Transverse colon (tissue), 4 donors: ENCODE results near the gene CLDN22. TPM values are rescaled to one million over a fixed set of nuclear protein-coding genes. Genes with fewer than 3 reads are reported as not detected.

ENCODE experiments used
- DNase-seq: peaks from one replicate; pipeline ENCODE4 v3.0.0-alpha.2; 2019
- H3K27ac ChIP-seq, 4 donors: fragments of 200-600 bp; sonication (generic); 2 replicates each; pipeline ENCODE4 v1.5.1; 2016 to 2018; ENCODE audit warnings: inconsistent platforms in 4 of 4
- H3K27me3 ChIP-seq: fragments of 200-600 bp; sonication (generic); 2 replicates; pipeline ENCODE4 v1.5.1; 2017; ENCODE audit warnings: inconsistent platforms
- H3K36me3 ChIP-seq, 4 donors: fragments of 200-600 bp; sonication (generic); 2 replicates each; pipeline ENCODE4 v1.5.1; 2017 to 2019; ENCODE audit warnings: inconsistent platforms in 4 of 4
- H3K4me1 ChIP-seq, 4 donors: fragments of 200-600 bp; sonication (generic); 2 replicates each; pipeline ENCODE4 v1.5.1; 2017 to 2020; ENCODE audit warnings: inconsistent platforms in 4 of 4
- H3K4me3 ChIP-seq, 4 donors: fragments of 200-600 bp; sonication (generic); 1 replicate in 1 of 4; 2 replicates in 3 of 4; pipeline versions ENCODE4 v1.5.1 to v1.6.1; 2017 to 2019; ENCODE audit warnings: inconsistent platforms in 4 of 4
- H3K9me3 ChIP-seq, 2 donors: fragments of 200-600 bp; sonication (generic); 2 replicates each; pipeline ENCODE4 v1.5.1; 2017 to 2019; ENCODE audit warnings: inconsistent platforms in 2 of 2
- EP300 ChIP-seq: sonication (generic); formaldehyde crosslinking; IDR thresholded peaks from one replicate; pipeline ENCODE4 v1.6.1; 2017; ENCODE audit warnings: antibody characterized with exemption, low read depth
- POLR2A ChIP-seq: fragments of 450-650 bp; IDR thresholded peaks from one replicate; pipeline ENCODE4 v1.6.1; 2016; ENCODE audit warnings: antibody characterized with exemption, mild to moderate bottlenecking, moderate library complexity
- POLR2AphosphoS5 ChIP-seq, 3 donors: sonication (generic); formaldehyde crosslinking; IDR thresholded peaks; one replicate each; pipeline ENCODE4 v1.6.1; 2016; ENCODE audit warnings: antibody characterized with exemption in 3 of 3
- WGBS, 2 donors: methylation state at CpG; one replicate each; pipeline ENCODE4 v1.1.5; 2018; ENCODE audit warnings: low coverage in 1 of 2; 5-methylcytosine and 5-hydroxymethylcytosine counted together
- in situ Hi-C, 4 donors: fragments of 200-750 bp; cut with MboI; loops; one replicate each; pipeline versions ENCODE4 v1.15.0 to v1.15.1; 2017; ENCODE audit warnings: low sequenced_read_pairs in 3 of 4, low pct_ligation_motif_present in 1 of 4, low pct_unique_long_range_greater_than_20kb in 1 of 4
- intact Hi-C: fragments of 100-400 bp; cut with DNase I; formaldehyde crosslinking; loops from one replicate; pipeline ENCODE4 v1.15.1; 2023; ENCODE audit warnings: low total_unique reads
- total RNA-seq, 4 donors: library from RNA; depleted of rRNA; stranded (reverse); fragments of >200 nt; gene quantifications; one replicate each; pipeline ENCODE4 v1.1.0, GENCODE V29; 2016
- TF ChIP-seq, protein P1 (sequence below), 5 experiments: fragments of 200-600 bp in 3 of 5; fragments of 450-650 bp in 2 of 5; sonication (generic) in 3 of 5; IDR thresholded peaks; 1 replicate in 2 of 5; 2 replicates in 3 of 5; pipeline ENCODE4 v1.5.1; 2016 to 2017; ENCODE audit warnings: antibody characterized with exemption in 5 of 5, inconsistent platforms in 3 of 5, mild to moderate bottlenecking in 2 of 5, moderate library complexity in 1 of 5

The CLDN22 gene
- not detected for total RNA-seq

DNA sequence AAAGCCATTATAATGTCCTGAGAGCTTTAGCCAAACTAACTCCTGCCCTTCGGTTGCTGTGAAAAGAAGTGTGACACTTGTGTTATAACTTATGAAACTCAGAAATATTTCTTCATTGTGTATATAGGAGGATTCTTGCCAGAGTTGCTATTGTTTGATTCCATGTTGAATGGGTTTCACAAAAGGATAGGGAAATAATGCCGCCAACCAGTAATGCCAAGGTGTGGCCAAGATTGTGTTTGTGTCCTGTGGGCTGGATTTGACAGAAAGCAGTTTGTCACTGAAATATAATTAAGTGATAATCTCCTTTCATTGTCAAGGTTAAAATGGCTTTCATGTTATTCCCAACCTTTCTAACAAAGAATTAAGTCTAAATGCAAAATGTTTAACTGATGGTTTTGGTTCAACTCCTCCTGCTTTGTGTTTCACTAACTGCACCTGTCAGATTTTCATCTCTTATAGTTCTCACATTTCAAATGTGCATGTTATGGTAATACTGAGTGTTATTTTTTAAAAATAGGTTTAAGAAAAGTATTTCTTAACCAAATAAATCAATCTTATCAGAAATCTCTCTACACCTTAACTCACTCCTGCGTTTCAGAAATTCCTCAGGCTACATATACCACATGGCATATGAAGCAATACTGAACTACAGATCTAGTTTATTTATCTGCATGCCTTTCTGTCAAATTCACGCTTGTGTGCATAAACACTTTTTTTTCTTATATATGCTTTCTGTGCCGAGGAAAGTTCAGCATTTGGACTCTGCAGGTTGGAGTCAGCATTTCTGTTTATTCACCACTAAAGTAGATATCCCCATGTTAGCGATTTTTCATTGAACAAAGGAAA lies at the start of gene CLDN22:
CLDN22 (minus strand) TSS at position 66 of the 849 bp plus-strand sequence; CDS start at position 8, 58 bp downstream.
- H3K27ac ChIP-seq, result no peak within 1 kb of the TSS
- no peaks in the 10 kb centered on the region for H3K4me1 ChIP-seq
- 75 to 76% methylated on average over 6 of the region's 6 CpGs for WGBS, 2 donors
- H3K36me3 ChIP-seq, result no peaks in the 10 kb centered on the region
- H3K27me3 ChIP-seq, result no peaks in the 10 kb centered on the region
- intact Hi-C loops (no loop called here), in situ Hi-C loops (no loop called here)
- H3K4me3 ChIP-seq, result no peak within 1 kb of the TSS
- TF ChIP-seq, protein P1, sequence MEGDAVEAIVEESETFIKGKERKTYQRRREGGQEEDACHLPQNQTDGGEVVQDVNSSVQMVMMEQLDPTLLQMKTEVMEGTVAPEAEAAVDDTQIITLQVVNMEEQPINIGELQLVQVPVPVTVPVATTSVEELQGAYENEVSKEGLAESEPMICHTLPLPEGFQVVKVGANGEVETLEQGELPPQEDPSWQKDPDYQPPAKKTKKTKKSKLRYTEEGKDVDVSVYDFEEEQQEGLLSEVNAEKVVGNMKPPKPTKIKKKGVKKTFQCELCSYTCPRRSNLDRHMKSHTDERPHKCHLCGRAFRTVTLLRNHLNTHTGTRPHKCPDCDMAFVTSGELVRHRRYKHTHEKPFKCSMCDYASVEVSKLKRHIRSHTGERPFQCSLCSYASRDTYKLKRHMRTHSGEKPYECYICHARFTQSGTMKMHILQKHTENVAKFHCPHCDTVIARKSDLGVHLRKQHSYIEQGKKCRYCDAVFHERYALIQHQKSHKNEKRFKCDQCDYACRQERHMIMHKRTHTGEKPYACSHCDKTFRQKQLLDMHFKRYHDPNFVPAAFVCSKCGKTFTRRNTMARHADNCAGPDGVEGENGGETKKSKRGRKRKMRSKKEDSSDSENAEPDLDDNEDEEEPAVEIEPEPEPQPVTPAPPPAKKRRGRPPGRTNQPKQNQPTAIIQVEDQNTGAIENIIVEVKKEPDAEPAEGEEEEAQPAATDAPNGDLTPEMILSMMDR (IDR thresholded peaks at IDR 0.05), result no peak
- TF ChIP-seq POLR2AphosphoS5 (IDR thresholded peaks at IDR 0.05) (no peak), EP300 (no peak), POLR2A (no peak)
- no peaks in the 10 kb centered on the region for H3K9me3 ChIP-seq
- no peak for DNase-seq

DNA sequence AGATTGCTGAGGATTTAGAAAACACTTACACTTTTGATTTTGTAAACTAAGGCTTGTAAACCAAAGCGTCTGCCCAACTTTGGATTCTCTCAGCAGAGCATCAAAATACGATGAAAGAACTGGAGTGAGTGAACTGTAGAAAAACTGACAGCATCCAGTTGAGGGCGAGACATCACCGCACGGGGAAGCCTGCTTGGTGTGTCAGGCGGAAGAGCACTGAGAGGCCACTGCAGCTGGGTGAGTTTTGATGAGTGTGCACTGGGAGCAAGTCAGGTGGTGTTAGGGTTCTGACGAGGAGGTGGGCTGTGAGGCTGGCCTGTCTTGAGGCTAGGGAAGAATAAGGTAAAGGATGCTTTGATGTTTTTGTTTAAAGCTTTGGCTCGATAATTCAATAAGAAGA lies 49.0 kb upstream of the CLDN22 start:
- intact Hi-C loops, result no loop called here
- WGBS, 2 donors, result 76 to 86% methylated on average over 6 to 8 of the region's 8 CpGs
- no peak for DNase-seq
- Histone ChIP-seq H3K27me3 (no peaks in the 10 kb centered on the region), H3K36me3 (no peaks in the 10 kb centered on the region), H3K27ac (no peak overlapping the region), H3K9me3 (no peaks in the 10 kb centered on the region), H3K4me3 (no peak overlapping the region), H3K4me1 (no peaks in the 10 kb centered on the region)
- TF ChIP-seq, protein P1 (IDR thresholded peaks at IDR 0.05), result no peak
- TF ChIP-seq POLR2AphosphoS5 (IDR thresholded peaks at IDR 0.05) (no peak), POLR2A (no peak), EP300 (no peak)
- in situ Hi-C loops, result no loop called here

- Histone ChIP-seq H3K27ac (no peak overlapping the region), H3K27me3 (no peaks in the 10 kb centered on the region), H3K36me3 (no peaks in the 10 kb centered on the region), H3K4me3 (no peak overlapping the region), H3K4me1 (no peaks in the 10 kb centered on the region), H3K9me3 (no peaks in the 10 kb centered on the region)
- TF ChIP-seq POLR2AphosphoS5 (IDR thresholded peaks at IDR 0.05), result no peak
- no peak for TF ChIP-seq EP300
- TF ChIP-seq POLR2A, result no peak
- TF ChIP-seq, protein P1 (IDR thresholded peaks at IDR 0.05), result no peak
- DNase-seq, result no peak
- intact Hi-C loops (no loop called here), in situ Hi-C loops (no loop called here)
- 76 to 83% methylated on average over 2 to 16 of the region's 16 CpGs for WGBS, 2 donors
Observed at GRCh38 chr4:183366206-183366835, 46.2 kb upstream of the CLDN22 start.

GRCh38 chr4:183364025-183364424 lies 43.9 kb upstream of the CLDN22 start:
- Histone ChIP-seq H3K36me3 (no peaks in the 10 kb centered on the region), H3K4me1 (no peaks in the 10 kb centered on the region), H3K27ac (no peak overlapping the region), H3K9me3 (no peaks in the 10 kb centered on the region), H3K4me3 (no peak overlapping the region), H3K27me3 (no peaks in the 10 kb centered on the region)
- intact Hi-C loops (no loop called here), in situ Hi-C loops (no loop called here)
- no peak for DNase-seq
- WGBS, 2 donors, result 67 to 69% methylated on average over 5 to 10 of the region's 10 CpGs
- TF ChIP-seq EP300 (no peak), POLR2A (no peak), POLR2AphosphoS5 (IDR thresholded peaks at IDR 0.05) (no peak)
- TF ChIP-seq, protein P1 (IDR thresholded peaks at IDR 0.05), result no peak
